Small intestine (tissue), 7 donors: ENCODE data around the gene CIRBP. TPM values are rescaled to one million over a fixed set of nuclear protein-coding genes. Genes with fewer than 3 reads are reported as not detected.

Source experiments
- DNase-seq, 2 donors: peaks; one replicate each; pipeline versions ENCODE4 v3.0.0 to v3.0.0-alpha.2; 2013
- FAIRE-seq: peaks from 2 replicates; lab custom pipeline; 2012; peaks lifted over from hg19 to GRCh38; lab: Jason Lieb, UNC
- H3K27ac ChIP-seq, 3 donors: one replicate each; pipeline ENCODE4 v1.5.1; 2013; ENCODE audit warnings: low read length in 2 of 3, mild to moderate bottlenecking in 2 of 3, control low read depth in 1 of 3, inconsistent platforms in 1 of 3, low read depth in 1 of 3, moderate library complexity in 1 of 3
- H3K27me3 ChIP-seq, 3 donors: one replicate each; pipeline ENCODE4 v1.6.1; 2013; ENCODE audit warnings: low read length in 3 of 3, inconsistent platforms in 1 of 3; ENCODE audit not compliant: control insufficient read depth in 3 of 3, insufficient read depth in 3 of 3
- H3K36me3 ChIP-seq, 3 donors: one replicate each; pipeline ENCODE4 v1.6.1; 2013; ENCODE audit warnings: low read length in 3 of 3, inconsistent platforms in 1 of 3, low read depth in 1 of 3, mild to moderate bottlenecking in 1 of 3, moderate library complexity in 1 of 3; ENCODE audit not compliant: control insufficient read depth in 3 of 3, insufficient read depth in 2 of 3
- H3K4me1 ChIP-seq, 3 donors: one replicate each; pipeline ENCODE4 v1.6.1; 2013; ENCODE audit warnings: low read length in 2 of 3, inconsistent platforms in 1 of 3, low read depth in 1 of 3, mild to moderate bottlenecking in 1 of 3, moderate library complexity in 1 of 3; ENCODE audit not compliant: control insufficient read depth in 3 of 3, insufficient read depth in 2 of 3
- H3K4me3 ChIP-seq, 3 donors: one replicate each; pipeline ENCODE4 v1.5.1; 2013; ENCODE audit warnings: low read length in 3 of 3, control low read depth in 1 of 3, inconsistent platforms in 1 of 3, low read depth in 1 of 3, mild to moderate bottlenecking in 1 of 3, moderate library complexity in 1 of 3
- H3K9me3 ChIP-seq, 2 donors: one replicate each; pipeline ENCODE4 v1.6.1; 2013; ENCODE audit warnings: low read depth in 1 of 2, low read length in 1 of 2; ENCODE audit not compliant: control insufficient read depth in 2 of 2, insufficient read depth in 1 of 2
- WGBS, 3 donors: extraction: QIAGEN DNeasy Blood & Tissue Kit; methylation state at CpG; one replicate each; pipeline ENCODE4 v1.1.7; 2013; 5-methylcytosine and 5-hydroxymethylcytosine counted together
- polyA plus RNA-seq, 4 donors: library from polyadenylated mRNA; stranded (reverse) in 3 of 4; unstranded in 1 of 4; fragments of 200-250 nt in 3 of 4; fragments of 120-200 nt in 1 of 4; gene quantifications; one replicate each; pipeline versions ENCODE4 v1.2.1 to v1.2.3, GENCODE V29; 2013
- donor health status: healthy with polysubstance abuse.
- donor health status: control.
- donor health status: control.
- donor health status: Bipolar disorder and iron deficiency.
- donor health status: healthy.

Gene CIRBP
- polyA plus RNA-seq, 4 donors: 250 to 543 (median 373) TPM

GRCh38 chr19:1274852-1275259 is 5.7 kb downstream of the CIRBP start:
- FAIRE-seq (no peak), DNase-seq (no peak)
- peaks cover 14 to 90% (median 30%) of the 10 kb centered on the region in 3 donors for H3K36me3 ChIP-seq
- no peaks in the 10 kb centered on the region for H3K27me3 ChIP-seq
- peaks cover 6 to 49% (median 6%) of the 10 kb centered on the region in 3 donors for H3K4me1 ChIP-seq
- peak overlapping the region; percentile 25 to 59 (median 36) for H3K4me3 ChIP-seq
- 24 to 34% (median 25%) methylated on average over 31 to 44 of the region's 44 CpGs for WGBS, 3 donors
- H3K9me3 ChIP-seq: no peaks in the 10 kb centered on the region
- peak overlapping the region; percentile 90 to 100 (median 96) for H3K27ac ChIP-seq

GRCh38 chr19:1275260-1275975 is 6.3 kb downstream of the CIRBP start, which contains the start of gene FAM174C:
Gene FAM174C (plus strand): TSS chr19:1275530. CDS start chr19:1275550, 20 bp downstream.
- FAIRE-seq: no peak

GRCh38 chr19:1275976-1276627 is 7.0 kb downstream of the CIRBP start:
- H3K27me3 ChIP-seq: no peaks in the 10 kb centered on the region
- DNase-seq (no peak), FAIRE-seq (no peak)
- H3K4me3 ChIP-seq: peak overlapping the region; percentile 43 to 82 (median 59)
- H3K9me3 ChIP-seq: no peaks in the 10 kb centered on the region
- peaks cover 6 to 38% (median 6%) of the 10 kb centered on the region in 3 donors for H3K4me1 ChIP-seq
- 1 to 6% (median 4%) methylated on average over 35 to 43 of the region's 43 CpGs for WGBS, 3 donors
- peak overlapping the region; percentile 80 to 100 (median 98) for H3K27ac ChIP-seq
- peaks cover 13 to 90% (median 30%) of the 10 kb centered on the region in 3 donors for H3K36me3 ChIP-seq

More at GRCh38 chr19:1275260-1275975, 6.3 kb downstream of the CIRBP start, which contains the start of gene FAM174C:
- 0% methylated on average over 59 to 98 of the region's 98 CpGs for WGBS, 3 donors
- Histone ChIP-seq H3K27ac (peak within 1 kb of the TSS; percentile 96 to 100 (median 98)), H3K27me3 (no peaks in the 10 kb centered on the region), H3K4me1 (peaks cover 6 to 44% (median 6%) of the 10 kb centered on the region in 3 donors), H3K9me3 (no peaks in the 10 kb centered on the region), H3K36me3 (peaks cover 14 to 90% (median 30%) of the 10 kb centered on the region in 3 donors), H3K4me3 (peak within 1 kb of the TSS; percentile 43 to 82 (median 59))
- peak; percentile 95 to 97 for DNase-seq

- FAIRE-seq (no peak), DNase-seq (peak in 1 of 2 donors; percentile 64)
- H3K27ac ChIP-seq: peak overlapping the region; percentile 10 to 98 (median 80)
- H3K9me3 ChIP-seq: no peaks in the 10 kb centered on the region
- 21 to 48% (median 27%) methylated on average over 10 of the region's 10 CpGs for WGBS, 3 donors
- H3K4me1 ChIP-seq: peaks cover 1 to 32% (median 6%) of the 10 kb centered on the region in 3 donors
- H3K36me3 ChIP-seq: peaks cover 10 to 87% (median 29%) of the 10 kb centered on the region in 3 donors
- no peaks in the 10 kb centered on the region for H3K27me3 ChIP-seq
- H3K4me3 ChIP-seq: peak overlapping the region in 2 of 3 donors; percentile 59 to 82
These were observed 7.5 kb downstream of the CIRBP start for GRCh38 chr19:1276628-1277022.

GRCh38 chr19:1277061-1277460 is 7.9 kb downstream of the CIRBP start:
- DNase-seq (no peak), FAIRE-seq (no peak)
- Histone ChIP-seq H3K27ac (peak overlapping the region in 2 of 3 donors; percentile 10 to 98), H3K9me3 (no peaks in the 10 kb centered on the region), H3K4me3 (no peak overlapping the region), H3K27me3 (no peaks in the 10 kb centered on the region), H3K4me1 (peaks cover 0 to 30% (median 6%) of the 10 kb centered on the region in 3 donors), H3K36me3 (peaks cover 10 to 82% (median 26%) of the 10 kb centered on the region in 3 donors)
- WGBS, 3 donors: 90 to 96% (median 90%) methylated on average over 14 to 15 of the region's 15 CpGs

- Histone ChIP-seq H3K4me3 (no peak overlapping the region), H3K9me3 (no peaks in the 10 kb centered on the region), H3K27me3 (no peaks in the 10 kb centered on the region), H3K36me3 (peaks cover 6 to 72% (median 16%) of the 10 kb centered on the region in 3 donors), H3K27ac (no peak overlapping the region), H3K4me1 (peaks cover 0 to 33% (median 6%) of the 10 kb centered on the region in 3 donors)
- no peak for DNase-seq
- 83 to 88% (median 85%) methylated on average over 12 of the region's 12 CpGs for WGBS, 3 donors
- no peak for FAIRE-seq
These were observed 8.9 kb downstream of the CIRBP start for GRCh38 chr19:1278074-1278473.

GRCh38 chr19:1278713-1279660 is 9.9 kb downstream of the CIRBP start:
- Histone ChIP-seq H3K4me3 (no peak overlapping the region), H3K27ac (no peak overlapping the region), H3K27me3 (no peaks in the 10 kb centered on the region), H3K4me1 (peaks cover 0 to 36% (median 6%) of the 10 kb centered on the region in 3 donors), H3K36me3 (peaks cover 6 to 63% (median 9%) of the 10 kb centered on the region in 3 donors), H3K9me3 (no peaks in the 10 kb centered on the region)
- 81 to 87% (median 86%) methylated on average over 24 to 25 of the region's 25 CpGs for WGBS, 3 donors
- DNase-seq (no peak), FAIRE-seq (no peak)
